ENCODE data around the gene SMU1. TPM values are rescaled to one million over a fixed set of nuclear protein-coding genes. Genes with fewer than 3 reads are reported as not detected.

SMU1 gene
- total RNA-seq, 1 experiment from 2014 or later, result 30.5 TPM

GRCh38 chr9:33111631-33112030 is 35.2 kb upstream of the SMU1 start:
- Histone ChIP-seq H3K9me2 (ENCODE audit: insufficient read depth) (no peaks in the 10 kb centered on the region), H3K4me3 (replicated peaks in 1 of 2; ENCODE audit: low read depth in 1 of 2, low read length in 2 of 2) (no peak overlapping the region), H3K9ac (ENCODE audit: low read length) (no peak overlapping the region), H3K4me2 (ENCODE audit: low read length) (no peak overlapping the region), H3K9me3 (ENCODE audit: control insufficient read depth in 1 of 2, insufficient read depth in 1 of 2, low read depth in 1 of 2, low read length in 2 of 2) (no peaks in the 10 kb centered on the region), H2AFZ (ENCODE audit: low read depth, low read length, poor library complexity, severe bottlenecking) (no peak overlapping the region), H3K79me2 (ENCODE audit: insufficient read depth, low read length) (no peaks in the 10 kb centered on the region), H3K36me3 (ENCODE audit: control insufficient read depth in 1 of 2, insufficient read depth in 2 of 2, low read length in 2 of 2) (no peaks in the 10 kb centered on the region), H3K27me3 (ENCODE audit: insufficient read depth, low read length) (no peaks in the 10 kb centered on the region), H3K27ac (ENCODE audit: low read depth, low read length) (no peak overlapping the region), H3K4me1 (ENCODE audit: control insufficient read depth in 1 of 2, insufficient read depth in 2 of 2, low read length in 2 of 2) (peaks cover 0 to 4% of the 10 kb centered on the region in 2 experiments; a peak in 1 of 4 replicates), H4K20me1 (ENCODE audit: insufficient read depth) (no peaks in the 10 kb centered on the region)
- no peak for ATAC-seq
- POLR2A ChIA-PET, result no interaction called here
- CTCF ChIA-PET, result interaction anchor here (0.7 kb wide), 1 partner anchor 10 kb away, joined by 3 read pairs; no protein-coding TSS in a partner anchor
- DNase-seq (ENCODE audit: low read depth, low spot score), result no peak
- TF ChIP-seq SIN3A (IDR thresholded peaks at IDR 0.05; ENCODE audit: low read depth) (no peak), YY1 (IDR thresholded peaks at IDR 0.05; ENCODE audit: extremely low read depth, insufficient replicate concordance, low read depth, low read length) (no peak), POLR2AphosphoS5 (IDR thresholded peaks at IDR 0.05; ENCODE audit: low read depth, low read length) (no peak), ELF1 (IDR thresholded peaks at IDR 0.05; ENCODE audit: borderline replicate concordance, low read depth) (no peak), SRF (IDR thresholded peaks at IDR 0.05; ENCODE audit: low read depth) (no peak), EGR1 (IDR thresholded peaks at IDR 0.05; ENCODE audit: low read depth) (no peak), ZBTB33 (IDR thresholded peaks at IDR 0.05; ENCODE audit: extremely low read depth, insufficient replicate concordance, low read length) (no peak), MAX (IDR thresholded peaks at IDR 0.05) (no peak), FOSL1 (IDR thresholded peaks at IDR 0.05; ENCODE audit: low read depth) (no peak), TCF7L2 (IDR thresholded peaks at IDR 0.05; ENCODE audit: borderline replicate concordance, extremely low read depth, insufficient read depth, insufficient read length) (no peak), EZH2 (IDR thresholded peaks at IDR 0.05) (no peak)
- no TSS peak for BruUV-seq (replicated peaks)
- intact Hi-C loops (cut with micrococcal nuclease), result no loop called here
- RAD21 ChIA-PET (ENCODE audit: low non-redundant PET in 1 of 2, low total read pairs in 2 of 2, uncharacterized antibody in 2 of 2, unreplicated experiment in 2 of 2), result no interaction called here

Measured in HCT116 (cell line).